ENCODE measurements around the gene PPP2R3C.

GRCh38 chr14:35163384-35163783 is 41.6 kb upstream of the PPP2R3C start:
- TF ChIP-seq CTCF (conservative IDR thresholded peaks at IDR 0.05; ENCODE audit: low read depth, low read length) (no peak), FOS (IDR thresholded peaks at IDR 0.05; ENCODE audit: low read depth, low read length) (no peak), MAFK (IDR thresholded peaks at IDR 0.05; ENCODE audit: low read depth, low read length) (no peak), ELK1 (IDR thresholded peaks at IDR 0.05; ENCODE audit: borderline replicate concordance, low read depth, low read length) (no peak), USF2 (IDR thresholded peaks at IDR 0.05; ENCODE audit: low read depth, low read length) (no peak), MXI1 (IDR thresholded peaks at IDR 0.05; ENCODE audit: borderline replicate concordance, low read depth, low read length) (no peak), RCOR1 (IDR thresholded peaks at IDR 0.05; ENCODE audit: insufficient replicate concordance, low read length) (no peak), POLR2A (IDR thresholded peaks at IDR 0.05; ENCODE audit: low read depth, low read length) (no peak), MAZ (IDR thresholded peaks at IDR 0.05; ENCODE audit: borderline replicate concordance, low read depth, low read length) (no peak)
